ENCODE results near the gene MFSD11.

The MFSD11 gene

DNA sequence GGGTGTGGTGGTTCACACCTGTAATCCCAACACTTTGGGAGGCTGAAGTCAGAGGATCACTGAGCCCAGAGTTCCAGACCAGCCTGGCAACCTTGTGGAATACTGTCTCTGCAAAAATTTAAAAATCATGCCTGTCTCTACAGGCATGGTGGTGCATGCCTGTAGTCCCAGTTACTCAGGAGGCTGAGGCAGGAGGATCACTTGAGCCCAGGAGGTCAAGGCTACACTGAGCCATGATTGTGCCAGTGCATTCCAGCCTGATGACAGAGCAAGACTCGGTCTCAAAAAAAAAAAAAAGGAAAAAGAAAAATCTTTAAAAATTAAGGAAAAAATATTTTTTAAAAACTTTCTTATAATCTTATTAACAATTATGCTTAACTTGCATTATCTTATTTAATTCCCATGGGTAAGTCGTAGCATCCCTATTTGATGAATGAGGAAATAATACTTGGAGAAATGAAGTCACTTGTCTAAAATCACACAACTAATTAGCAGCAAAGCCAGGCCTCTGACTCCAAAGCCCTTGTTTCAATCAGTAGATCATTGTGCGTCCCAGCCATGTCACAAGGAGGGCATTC lies 13.6 kb downstream of the MFSD11 start:
- Histone ChIP-seq H3K9me3 (ENCODE audit: control insufficient read depth, insufficient read depth, low read length) (no peaks in the 10 kb centered on the region), H3K27ac (ENCODE audit: low read length) (no peak overlapping the region), H3K4me3 (ENCODE audit: low read length) (no peak overlapping the region), H3K36me3 (ENCODE audit: control insufficient read depth, insufficient read depth, low read length) (no peaks in the 10 kb centered on the region), H3K4me1 (ENCODE audit: control insufficient read depth, insufficient read depth, low read length) (no peaks in the 10 kb centered on the region), H3K27me3 (ENCODE audit: control insufficient read depth, insufficient read depth, low read length) (no peaks in the 10 kb centered on the region)
- no CpG with 5 or more reads among the region's 3 CpGs for WGBS (ENCODE audit: insufficient coverage, insufficient read length)
- DNase-seq (ENCODE audit: low read depth, low spot score), result no peak

DNA sequence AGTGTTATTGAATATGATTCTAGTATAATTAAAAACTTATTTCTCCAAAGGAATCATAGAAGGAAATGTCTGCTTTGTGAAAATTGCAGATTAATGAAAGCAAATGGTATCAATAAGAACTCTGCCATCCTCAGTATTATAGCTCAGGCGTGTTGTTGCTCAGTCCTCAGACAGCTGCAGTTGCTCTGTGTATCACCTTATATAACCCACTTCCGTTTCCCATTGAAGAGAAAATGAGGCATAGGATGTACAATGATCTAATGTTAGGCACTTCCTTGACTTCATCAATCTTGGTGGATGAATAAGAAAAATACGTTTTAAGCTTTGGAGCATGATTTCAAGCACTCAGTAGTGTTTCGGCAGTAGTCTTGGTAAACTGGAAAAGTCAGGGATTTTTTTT lies 14.1 kb downstream of the MFSD11 start:
- Histone ChIP-seq H3K4me1 (ENCODE audit: control insufficient read depth, insufficient read depth, low read length) (no peaks in the 10 kb centered on the region), H3K9me3 (ENCODE audit: control insufficient read depth, insufficient read depth, low read length) (no peaks in the 10 kb centered on the region), H3K27me3 (ENCODE audit: control insufficient read depth, insufficient read depth, low read length) (no peaks in the 10 kb centered on the region), H3K4me3 (ENCODE audit: low read length) (no peak overlapping the region), H3K36me3 (ENCODE audit: control insufficient read depth, insufficient read depth, low read length) (no peaks in the 10 kb centered on the region), H3K27ac (ENCODE audit: low read length) (no peak overlapping the region)
- no peak for DNase-seq (ENCODE audit: low read depth, low spot score)
- WGBS (ENCODE audit: insufficient coverage, insufficient read length), result no CpG with 5 or more reads among the region's 4 CpGs

DNA sequence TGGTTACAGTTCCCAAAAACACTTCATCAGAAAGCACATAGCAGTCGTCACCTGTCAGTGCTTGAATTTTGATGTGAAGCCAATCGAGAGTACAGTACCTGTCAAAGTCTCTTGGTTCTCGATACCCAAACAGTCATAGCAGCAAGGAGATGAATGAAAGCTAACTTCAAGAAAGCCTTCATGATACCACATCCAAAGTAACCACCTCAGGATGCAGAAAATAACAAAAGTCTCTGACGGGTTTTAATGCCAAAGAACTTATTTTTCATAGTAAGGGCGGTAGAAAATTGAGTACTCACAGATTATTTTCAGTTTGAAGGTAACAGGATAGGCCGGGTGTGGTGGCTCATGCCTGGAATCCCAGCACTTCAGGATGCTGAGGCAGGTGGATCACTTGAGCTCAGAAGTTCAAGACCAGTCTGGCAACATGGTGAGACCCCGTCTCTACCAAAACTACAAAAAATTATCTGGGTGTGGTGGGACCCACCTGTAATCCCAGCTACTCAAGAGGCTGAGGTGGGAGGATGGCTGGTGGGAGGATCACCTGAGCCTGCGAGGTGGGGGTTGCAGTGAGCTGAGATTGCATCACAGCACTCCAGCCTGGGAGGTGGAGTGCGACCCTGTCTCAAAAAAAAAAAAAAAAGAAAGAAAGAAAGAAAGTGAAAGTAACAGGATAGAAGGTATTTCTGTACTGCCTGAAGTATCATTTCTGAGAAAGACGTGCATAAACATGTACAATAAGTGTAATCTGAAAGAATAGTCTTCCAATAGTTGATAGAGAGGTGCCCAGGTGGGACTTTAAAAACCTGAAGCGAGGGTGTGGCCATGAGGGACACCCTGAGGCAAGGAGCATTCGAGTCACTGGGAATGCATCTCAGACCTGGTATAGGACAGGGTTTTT lies 15.4 kb downstream of the MFSD11 start:
- DNase-seq (ENCODE audit: low read depth, low spot score), result no peak
- H3K4me3 ChIP-seq (ENCODE audit: low read length), result no peak overlapping the region
- no peaks in the 10 kb centered on the region for H3K36me3 ChIP-seq (ENCODE audit: control insufficient read depth, insufficient read depth, low read length)
- no CpG with 5 or more reads among the region's 12 CpGs for WGBS (ENCODE audit: insufficient coverage, insufficient read length)
- no peak overlapping the region for H3K27ac ChIP-seq (ENCODE audit: low read length)
- H3K4me1 ChIP-seq (ENCODE audit: control insufficient read depth, insufficient read depth, low read length), result no peaks in the 10 kb centered on the region
- H3K9me3 ChIP-seq (ENCODE audit: control insufficient read depth, insufficient read depth, low read length), result no peaks in the 10 kb centered on the region
- H3K27me3 ChIP-seq (ENCODE audit: control insufficient read depth, insufficient read depth, low read length), result no peaks in the 10 kb centered on the region

DNA sequence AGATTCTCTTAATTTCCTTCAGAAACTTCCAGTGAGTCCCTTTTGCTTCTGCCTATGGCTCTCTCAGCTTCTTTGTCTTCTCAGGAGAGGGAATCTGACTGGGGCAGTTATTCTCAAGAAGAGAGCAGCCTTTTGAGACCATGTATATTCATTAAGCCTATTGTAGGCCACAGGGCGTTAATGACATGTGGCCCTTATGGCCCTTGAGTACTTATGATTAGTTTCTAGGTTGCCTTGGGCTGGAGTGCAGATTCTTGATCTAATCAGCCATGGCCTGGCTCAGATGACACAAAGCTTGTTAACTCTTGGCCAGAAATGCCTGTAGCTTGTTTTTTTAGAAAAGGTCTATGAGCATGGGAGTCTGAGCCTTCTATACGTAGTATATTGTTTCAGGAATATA lies 17.4 kb downstream of the MFSD11 start:
- H3K27ac ChIP-seq (ENCODE audit: low read length), result no peak overlapping the region
- no peak overlapping the region for H3K4me3 ChIP-seq (ENCODE audit: low read length)
- H3K4me1 ChIP-seq (ENCODE audit: control insufficient read depth, insufficient read depth, low read length), result no peaks in the 10 kb centered on the region
- no CpG with 5 or more reads among the region's 2 CpGs for WGBS (ENCODE audit: insufficient coverage, insufficient read length)
- H3K27me3 ChIP-seq (ENCODE audit: control insufficient read depth, insufficient read depth, low read length), result no peaks in the 10 kb centered on the region
- DNase-seq (ENCODE audit: low read depth, low spot score), result no peak
- H3K36me3 ChIP-seq (ENCODE audit: control insufficient read depth, insufficient read depth, low read length), result peaks cover 2% of the 10 kb centered on the region; the same call in 1 of the 2 replicates
- H3K9me3 ChIP-seq (ENCODE audit: control insufficient read depth, insufficient read depth, low read length), result no peaks in the 10 kb centered on the region

DNA sequence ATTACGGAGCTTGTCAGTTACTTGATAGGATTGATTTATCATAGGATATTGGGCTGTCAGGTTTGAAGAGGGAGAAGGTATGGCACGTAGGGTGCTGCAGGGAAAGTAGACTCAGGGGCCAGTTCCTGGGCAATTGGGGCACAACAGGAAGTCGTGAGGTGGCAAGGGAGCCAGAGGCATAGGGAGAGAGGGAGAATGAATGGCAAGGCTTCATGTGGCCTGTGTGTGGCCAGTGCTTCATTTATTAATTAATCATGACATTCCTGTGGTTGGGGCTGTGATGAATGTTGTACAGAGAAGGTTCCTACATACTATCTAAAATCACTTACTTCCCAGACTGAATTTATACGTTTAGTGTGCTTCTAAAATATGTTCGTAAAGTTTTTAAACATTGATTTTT lies 19.3 kb downstream of the MFSD11 start:
- Histone ChIP-seq H3K36me3 (ENCODE audit: control insufficient read depth, insufficient read depth, low read length) (peaks cover 2% of the 10 kb centered on the region; the same call in 1 of the 2 replicates), H3K4me3 (ENCODE audit: low read length) (no peak overlapping the region), H3K9me3 (ENCODE audit: control insufficient read depth, insufficient read depth, low read length) (no peaks in the 10 kb centered on the region), H3K27ac (ENCODE audit: low read length) (no peak overlapping the region), H3K4me1 (ENCODE audit: control insufficient read depth, insufficient read depth, low read length) (no peaks in the 10 kb centered on the region), H3K27me3 (ENCODE audit: control insufficient read depth, insufficient read depth, low read length) (no peaks in the 10 kb centered on the region)
- DNase-seq (ENCODE audit: low read depth, low spot score), result no peak
- WGBS (ENCODE audit: insufficient coverage, insufficient read length), result no CpG with 5 or more reads among the region's 5 CpGs

DNA sequence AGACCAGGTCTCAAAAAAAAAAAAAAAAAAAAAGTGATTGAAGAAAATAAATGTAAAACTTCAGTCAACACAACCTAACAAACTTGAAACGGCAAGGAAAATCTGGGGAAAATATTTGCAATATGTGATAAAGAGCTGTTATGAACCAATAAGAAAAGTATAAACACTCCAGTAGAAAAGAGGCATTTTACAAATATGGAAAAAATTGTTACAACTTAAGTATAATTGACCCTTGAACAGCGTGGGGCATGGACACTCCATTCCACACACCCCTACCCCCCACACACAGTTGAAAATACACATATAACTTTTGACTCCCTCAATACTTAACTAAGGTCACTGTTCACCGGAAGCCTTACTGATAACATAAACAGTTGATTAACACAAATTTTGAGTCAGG lies 20.7 kb downstream of the MFSD11 start:
- Histone ChIP-seq H3K9me3 (ENCODE audit: control insufficient read depth, insufficient read depth, low read length) (no peaks in the 10 kb centered on the region), H3K27me3 (ENCODE audit: control insufficient read depth, insufficient read depth, low read length) (no peaks in the 10 kb centered on the region), H3K4me3 (ENCODE audit: low read length) (no peak overlapping the region), H3K4me1 (ENCODE audit: control insufficient read depth, insufficient read depth, low read length) (no peaks in the 10 kb centered on the region), H3K36me3 (ENCODE audit: control insufficient read depth, insufficient read depth, low read length) (peaks cover 2% of the 10 kb centered on the region; the same call in 1 of the 2 replicates), H3K27ac (ENCODE audit: low read length) (no peak overlapping the region)
- DNase-seq (ENCODE audit: low read depth, low spot score), result no peak
- no CpG with 5 or more reads among the region's 3 CpGs for WGBS (ENCODE audit: insufficient coverage, insufficient read length)

DNA sequence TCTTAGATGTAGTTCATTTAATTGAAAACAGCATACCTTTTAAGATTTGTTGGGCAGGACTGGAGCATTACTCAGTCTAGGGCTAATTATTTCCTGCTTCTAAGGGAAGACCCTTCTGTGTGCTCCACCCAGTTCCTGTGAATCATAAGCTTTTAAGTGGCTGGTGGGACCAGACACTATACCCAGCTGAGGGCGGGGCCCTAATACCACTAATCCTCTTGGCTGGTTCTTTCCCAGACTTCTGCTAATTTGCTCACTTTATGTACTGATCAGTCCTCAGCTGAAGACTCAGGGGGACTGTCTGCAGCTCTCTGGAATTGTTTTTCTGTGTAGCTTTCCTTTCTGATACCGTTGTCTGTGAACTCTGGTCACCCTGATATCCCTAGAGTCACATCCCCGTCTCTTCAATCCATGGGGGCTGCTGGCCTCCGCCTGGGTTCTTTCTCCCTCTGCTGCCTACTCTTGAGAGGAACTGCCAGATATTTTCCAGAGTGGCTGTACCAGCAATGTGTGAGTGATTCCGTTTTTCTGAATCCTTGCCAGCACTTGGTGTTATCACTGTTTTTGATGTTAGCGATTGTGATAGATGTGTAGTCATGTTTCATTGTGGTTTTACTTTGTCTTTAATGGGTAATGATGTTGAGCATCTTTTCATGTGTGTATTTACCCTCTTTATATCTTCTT lies 35.1 kb downstream of the MFSD11 start:
- Histone ChIP-seq H3K4me3 (ENCODE audit: low read length) (no peak overlapping the region), H3K4me1 (ENCODE audit: control insufficient read depth, insufficient read depth, low read length) (no peaks in the 10 kb centered on the region), H3K27ac (ENCODE audit: low read length) (no peak overlapping the region), H3K36me3 (ENCODE audit: control insufficient read depth, insufficient read depth, low read length) (no peaks in the 10 kb centered on the region; the same call in 1 of the 2 replicates), H3K27me3 (ENCODE audit: control insufficient read depth, insufficient read depth, low read length) (no peaks in the 10 kb centered on the region), H3K9me3 (ENCODE audit: control insufficient read depth, insufficient read depth, low read length) (no peaks in the 10 kb centered on the region)
- no CpG with 5 or more reads among the region's 6 CpGs for WGBS (ENCODE audit: insufficient coverage, insufficient read length)
- DNase-seq (ENCODE audit: low read depth, low spot score), result no peak

DNA sequence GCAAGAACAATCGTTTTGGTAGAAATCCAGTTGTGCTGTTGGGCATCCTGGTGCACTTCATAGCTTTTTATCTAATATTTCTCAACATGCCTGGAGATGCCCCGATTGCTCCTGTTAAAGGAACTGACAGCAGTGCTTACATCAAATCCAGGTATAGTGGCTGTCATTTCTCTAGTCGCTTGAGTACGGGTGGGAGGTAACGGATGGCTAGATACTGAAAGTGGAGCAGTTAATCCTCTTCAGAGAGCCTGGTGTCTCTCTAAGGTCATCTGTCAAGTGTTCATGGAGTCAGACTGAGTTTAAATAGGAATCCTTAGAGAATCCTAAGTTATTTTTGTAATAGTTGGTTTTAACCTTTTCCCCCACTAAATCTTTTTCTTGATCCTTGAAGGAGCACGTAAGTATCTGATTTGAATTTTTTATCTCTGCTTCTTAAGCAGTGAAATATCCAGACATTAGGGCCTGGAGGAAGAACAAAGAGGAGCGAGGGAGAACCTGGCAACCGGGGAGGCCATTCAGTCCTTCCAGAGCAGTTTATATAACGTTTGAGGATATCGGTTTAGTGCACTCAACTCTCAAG lies 37.2 kb downstream of the MFSD11 start:
- Histone ChIP-seq H3K27me3 (ENCODE audit: control insufficient read depth, insufficient read depth, low read length) (no peaks in the 10 kb centered on the region), H3K9me3 (ENCODE audit: control insufficient read depth, insufficient read depth, low read length) (no peaks in the 10 kb centered on the region), H3K36me3 (ENCODE audit: control insufficient read depth, insufficient read depth, low read length) (no peaks in the 10 kb centered on the region; the same call in 1 of the 2 replicates), H3K4me1 (ENCODE audit: control insufficient read depth, insufficient read depth, low read length) (no peaks in the 10 kb centered on the region), H3K4me3 (ENCODE audit: low read length) (no peak overlapping the region), H3K27ac (ENCODE audit: low read length) (no peak overlapping the region)
- WGBS (ENCODE audit: insufficient coverage, insufficient read length), result no CpG with 5 or more reads among the region's 10 CpGs
- no peak for DNase-seq (ENCODE audit: low read depth, low spot score)

DNA sequence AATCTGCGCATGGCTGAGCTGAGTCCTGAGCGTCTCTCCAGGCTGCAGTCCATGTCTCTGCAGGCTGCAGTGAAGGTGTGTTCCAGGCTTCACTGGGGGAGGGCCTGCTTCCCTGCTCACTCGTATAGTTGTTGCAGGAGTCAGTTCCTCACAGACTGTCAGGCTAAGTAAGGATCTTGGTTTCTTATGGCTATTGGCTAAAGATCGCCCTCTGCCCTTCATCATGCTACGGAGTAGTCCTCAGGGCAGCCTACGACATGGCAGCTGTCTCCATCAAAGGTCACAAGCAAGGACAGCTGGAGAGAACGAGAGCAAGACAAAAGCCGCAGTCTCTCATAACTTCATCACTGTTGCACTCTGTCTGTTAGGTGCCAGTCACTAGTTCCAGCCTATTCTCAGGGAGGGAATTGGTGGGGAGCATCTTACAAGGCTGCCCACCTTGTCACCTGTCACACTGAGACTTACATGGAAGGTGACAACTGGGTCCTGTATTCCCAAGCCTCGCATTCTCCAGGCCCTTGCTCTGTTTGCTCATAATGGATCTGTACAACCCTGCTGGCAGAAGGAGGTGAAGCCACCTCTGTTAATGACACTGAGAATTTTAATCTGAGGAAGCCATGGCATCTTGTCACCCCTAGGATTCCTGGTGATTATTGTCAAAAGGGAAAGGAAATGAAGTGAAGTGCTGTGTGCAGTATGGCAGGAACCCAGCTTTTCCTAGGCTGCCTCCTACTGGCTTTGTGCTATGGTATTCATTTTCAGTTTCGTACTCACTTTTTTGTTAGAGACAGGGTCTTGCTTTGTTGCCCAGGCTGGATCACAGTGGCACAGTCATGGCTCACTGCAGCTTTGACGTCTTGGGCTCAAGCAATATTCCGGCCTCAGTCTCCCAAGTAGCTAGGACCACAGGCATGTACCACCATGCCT lies 43.4 kb downstream of the MFSD11 start:
- no peaks in the 10 kb centered on the region for H3K9me3 ChIP-seq (ENCODE audit: control insufficient read depth, insufficient read depth, low read length)
- H3K27ac ChIP-seq (ENCODE audit: low read length), result no peak overlapping the region
- WGBS (ENCODE audit: insufficient coverage, insufficient read length), result no CpG with 5 or more reads among the region's 12 CpGs
- no peak for DNase-seq (ENCODE audit: low read depth, low spot score)
- H3K27me3 ChIP-seq (ENCODE audit: control insufficient read depth, insufficient read depth, low read length), result no peaks in the 10 kb centered on the region
- H3K36me3 ChIP-seq (ENCODE audit: control insufficient read depth, insufficient read depth, low read length), result no peaks in the 10 kb centered on the region; the same call in 1 of the 2 replicates
- H3K4me1 ChIP-seq (ENCODE audit: control insufficient read depth, insufficient read depth, low read length), result no peaks in the 10 kb centered on the region
- H3K4me3 ChIP-seq (ENCODE audit: low read length), result no peak overlapping the region
